ENCODE measurements around the gene DHX40. TPM values are rescaled to one million over a fixed set of nuclear protein-coding genes. Genes with fewer than 3 reads are reported as not detected.
"Not testable (repeated sequence)": the region's sequence is repeated elsewhere in the genome, so short reads cannot be mapped to it uniquely, and the experiment has no call there.

DHX40 gene
- total RNA-seq, 1 experiment from 2014 or later: 65.8 TPM

DNA sequence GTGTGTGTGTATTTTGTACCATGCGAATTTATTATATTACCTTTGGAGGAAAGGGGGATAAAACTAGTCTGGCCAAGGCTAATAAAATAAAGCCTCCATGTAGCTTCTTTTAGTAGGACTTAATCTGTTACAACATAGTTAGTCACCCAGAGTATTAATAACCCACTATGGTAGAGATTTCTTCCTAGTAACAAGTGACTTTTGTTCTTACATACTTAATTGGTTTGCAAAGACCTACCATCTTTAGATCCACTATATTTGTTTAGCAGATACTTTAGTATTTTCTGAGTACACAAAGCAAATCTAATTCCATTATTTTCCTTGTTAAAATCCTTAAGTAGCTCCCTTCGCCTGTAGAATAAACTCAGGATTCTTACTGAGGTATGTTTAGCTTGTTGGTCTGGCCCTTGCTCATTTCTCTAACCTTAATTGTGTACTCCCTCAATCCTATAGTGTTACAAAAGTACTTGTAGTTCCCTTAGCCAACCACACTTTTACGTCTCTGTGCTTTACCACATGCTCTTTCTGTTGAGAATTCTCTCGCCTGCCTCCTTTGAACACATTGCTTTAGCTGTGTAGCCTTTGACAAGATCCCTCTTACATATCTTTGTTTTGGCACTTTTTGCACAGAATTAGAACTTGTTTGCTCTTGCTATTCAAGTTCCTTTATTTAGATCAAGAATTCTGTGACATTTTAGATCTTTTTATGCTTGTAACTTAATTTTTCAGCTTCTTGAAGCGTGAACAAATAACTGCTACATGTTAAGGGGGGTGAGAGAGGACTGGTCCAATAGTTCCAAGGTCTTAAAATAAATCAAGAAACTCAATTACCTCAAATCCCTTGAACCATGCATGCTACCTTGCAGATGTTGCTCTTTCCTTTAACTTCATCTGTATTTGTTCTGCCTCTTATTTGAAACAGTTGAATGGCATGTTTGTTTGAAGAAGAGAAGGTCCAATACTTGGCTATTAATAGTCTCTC is 78.0 kb downstream of the DHX40 start:
- in situ Hi-C loops (cut with HindIII; ENCODE audit: low pct_unique_long_range_greater_than_20kb, low sequenced_read_pairs): no loop called here

DNA sequence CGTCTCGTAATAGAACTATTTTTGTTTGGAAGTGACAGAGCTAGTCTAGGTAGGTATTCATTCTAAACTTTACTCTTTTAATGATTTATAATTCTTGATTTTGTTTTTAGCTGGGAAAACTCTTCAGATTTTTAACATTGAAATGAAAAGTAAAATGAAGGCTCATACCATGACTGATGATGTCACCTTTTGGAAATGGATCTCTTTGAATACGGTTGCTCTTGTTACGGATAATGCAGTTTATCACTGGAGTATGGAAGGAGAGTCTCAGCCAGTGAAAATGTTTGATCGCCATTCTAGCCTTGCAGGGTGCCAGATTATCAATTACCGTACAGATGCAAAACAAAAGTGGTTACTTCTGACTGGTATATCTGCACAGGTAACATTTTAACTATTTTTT is 81.9 kb downstream of the DHX40 start:
- DNase-seq (ENCODE audit: low read depth): no peak
- in situ Hi-C loops (cut with HindIII; ENCODE audit: low pct_unique_long_range_greater_than_20kb, low sequenced_read_pairs): no loop called here

More for the DNA sequence above, 78.0 kb downstream of the DHX40 start:
- DNase-seq (ENCODE audit: low read depth): peak; percentile 16

DNA sequence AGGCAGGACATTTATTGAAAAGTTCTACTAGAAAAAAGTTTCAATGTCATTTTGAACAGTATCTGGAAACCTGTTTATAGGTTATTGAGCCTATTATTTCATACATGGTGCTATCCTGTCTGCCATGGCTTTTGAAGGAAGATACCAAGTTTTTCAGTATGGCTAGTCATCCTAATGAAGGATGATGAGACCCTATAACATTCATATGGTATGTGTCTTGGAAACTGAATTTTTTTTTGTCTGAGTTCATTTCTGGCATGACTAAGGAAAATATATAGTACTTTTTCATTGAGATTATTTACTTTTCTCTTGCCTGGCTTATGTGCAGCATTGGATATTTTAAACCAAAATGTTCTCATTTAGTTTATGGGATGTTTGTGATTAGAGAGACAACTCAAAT is 84.5 kb downstream of the DHX40 start:
- in situ Hi-C loops (cut with HindIII; ENCODE audit: low pct_unique_long_range_greater_than_20kb, low sequenced_read_pairs): no loop called here

GRCh38 chr17:59650642-59651041 is 85.2 kb downstream of the DHX40 start:
- no peak for DNase-seq (ENCODE audit: low read depth)
- in situ Hi-C loops (cut with HindIII; ENCODE audit: low pct_unique_long_range_greater_than_20kb, low sequenced_read_pairs): no loop called here

More for the DNA sequence above, 84.5 kb downstream of the DHX40 start:
- no peak for DNase-seq (ENCODE audit: low read depth)

GRCh38 chr17:59651346-59651745 is 85.9 kb downstream of the DHX40 start:
- DNase-seq (ENCODE audit: low read depth): no peak
- in situ Hi-C loops (cut with HindIII; ENCODE audit: low pct_unique_long_range_greater_than_20kb, low sequenced_read_pairs): no loop called here

DNA sequence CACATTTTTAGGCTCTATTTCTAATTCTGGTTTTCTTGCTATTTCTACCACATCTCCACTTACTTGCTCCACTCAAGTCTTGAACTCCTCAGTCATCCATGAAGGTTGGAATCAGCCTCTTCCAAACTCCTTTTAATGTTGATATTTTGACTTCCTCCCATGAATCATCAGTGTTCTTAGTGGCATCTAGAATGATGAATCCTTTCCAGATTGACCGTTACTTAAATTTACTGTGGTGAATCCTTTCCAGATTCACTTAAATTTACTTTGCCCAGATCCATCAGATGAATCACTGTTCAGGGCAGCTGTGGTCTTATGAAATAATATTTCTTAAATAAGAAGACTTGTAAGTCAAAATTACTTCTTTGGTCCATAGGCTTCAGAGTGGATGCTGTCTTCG is 86.7 kb downstream of the DHX40 start:
- DNase-seq (ENCODE audit: low read depth): no peak
- in situ Hi-C loops (cut with HindIII; ENCODE audit: low pct_unique_long_range_greater_than_20kb, low sequenced_read_pairs): no loop called here

- not testable (repeated sequence) for DNase-seq (ENCODE audit: low read depth)
Observed at GRCh38 chr17:59656624-59657023, 91.2 kb downstream of the DHX40 start.

More at GRCh38 chr17:59656624-59657023, 91.2 kb downstream of the DHX40 start:
- in situ Hi-C loops (cut with HindIII; ENCODE audit: low pct_unique_long_range_greater_than_20kb, low sequenced_read_pairs): not testable (repeated sequence)

Other genes starting within 250 kb of the DHX40 start
- gene YPEL2, start 234.0 kb upstream of the DHX40 start, total RNA-seq (2014; rRNA removed; shearing (Covaris generic); ENCODE audit: low replicate concordance): 0.23 and 3.0 TPM in 2 replicates
- 256 and 284 TPM in 2 replicates for gene CLTC, start 54.3 kb downstream of the DHX40 start, total RNA-seq (2014; rRNA removed; shearing (Covaris generic); ENCODE audit: low replicate concordance)
- 30.1 and 32.2 TPM in 2 replicates for gene PTRH2, start 141.8 kb downstream of the DHX40 start, total RNA-seq (2014; rRNA removed; shearing (Covaris generic); ENCODE audit: low replicate concordance)
- 150 and 156 TPM in 2 replicates for gene VMP1, start 142.0 kb downstream of the DHX40 start, total RNA-seq (2014; rRNA removed; shearing (Covaris generic); ENCODE audit: low replicate concordance)

Measured in Caki2 (cell line).